Natural killer cell (primary cell): ENCODE data around the gene ARRB1. TPM values are rescaled to one million over a fixed set of nuclear protein-coding genes. Genes with fewer than 3 reads are reported as not detected.

ENCODE experiments used
- ATAC-seq, 3 donors: fragments of 150-1000 bp in 2 of 3; fragments of 200-7000 bp in 1 of 3; cut with Tn5 transposase; 1 replicate in 1 of 3; 2 replicates in 2 of 3; pipeline ENCODE4 v1.10.0; 2021; ENCODE audit warnings: mild to moderate bottlenecking in 2 of 3, moderate library complexity in 2 of 3
- DNase-seq, 2 donors: peaks; one replicate each; pipeline versions ENCODE4 v3.0.0 to v3.0.0-alpha.2; 2013 to 2021; ENCODE audit warnings: mixed read lengths in 1 of 2
- H3K27ac ChIP-seq: one replicate; pipeline ENCODE4 v1.5.1; 2013; ENCODE audit warnings: mild to moderate bottlenecking, low read length
- H3K27me3 ChIP-seq: one replicate; pipeline ENCODE4 v1.6.1; 2013; ENCODE audit warnings: low read length; ENCODE audit not compliant: control insufficient read depth, insufficient read depth
- H3K36me3 ChIP-seq: one replicate; pipeline ENCODE4 v1.6.1; 2013; ENCODE audit warnings: low read length; ENCODE audit not compliant: control insufficient read depth, insufficient read depth
- H3K4me1 ChIP-seq: one replicate; pipeline ENCODE4 v1.6.1; 2013; ENCODE audit warnings: low read length; ENCODE audit not compliant: control insufficient read depth, insufficient read depth
- H3K4me3 ChIP-seq: one replicate; pipeline ENCODE4 v1.5.1; 2013; ENCODE audit warnings: low read length
- H3K9me3 ChIP-seq: one replicate; pipeline ENCODE4 v1.6.1; 2013; ENCODE audit warnings: low read length; ENCODE audit not compliant: control insufficient read depth, insufficient read depth
- H3K27ac Mint-ChIP-seq, 2 donors: one replicate each; pipeline ENCODE4 v1.8.0; 2022; ENCODE audit warnings: mild to moderate bottlenecking in 2 of 2, mixed read lengths in 2 of 2, moderate library complexity in 1 of 2
- H3K27me3 Mint-ChIP-seq, 2 donors: one replicate each; pipeline ENCODE4 v1.8.0; 2022; ENCODE audit warnings: low read depth in 2 of 2, mixed read lengths in 2 of 2
- H3K36me3 Mint-ChIP-seq: one replicate; pipeline ENCODE4 v1.8.0; 2022; ENCODE audit warnings: mixed read lengths
- H3K4me1 Mint-ChIP-seq, 2 donors: one replicate each; pipeline ENCODE4 v1.8.0; 2022; ENCODE audit warnings: mixed read lengths in 2 of 2
- H3K4me3 Mint-ChIP-seq: one replicate; pipeline ENCODE4 v1.8.0; 2022; ENCODE audit warnings: mild to moderate bottlenecking, moderate library complexity, mixed read lengths
- H3K9me3 Mint-ChIP-seq, 2 donors: one replicate each; pipeline ENCODE4 v1.8.0; 2022; ENCODE audit warnings: mixed read lengths in 2 of 2
- WGBS: methylation state at CpG from one replicate; pipeline ENCODE4 v1.1.7; 2013; ENCODE audit warnings: missing lambda C conversion rate; ENCODE audit not compliant: insufficient coverage; 5-methylcytosine and 5-hydroxymethylcytosine counted together
- intact Hi-C: fragments of 100-400 bp; cut with micrococcal nuclease; formaldehyde crosslinking; loops from one replicate; pipeline ENCODE4 v1.14.2; 2022
- total RNA-seq, 4 donors: library from RNA; stranded (reverse); fragments of 120-200 nt in 1 of 4; gene quantifications; one replicate each; pipeline versions ENCODE4 v1.2.3 to v1.2.4, GENCODE V29; 2013 to 2022
- TF ChIP-seq, protein P1 (sequence below): fragments of 200-600 bp; IDR thresholded peaks from one replicate; pipeline ENCODE4 v1.8.0; 2022; ENCODE audit warnings: antibody characterized with exemption

Gene ARRB1
- total RNA-seq, 3 donors from 2014 or later (not counting 1 experiment from before 2014, with no cell fraction given): 128 to 200 (median 174) TPM

- H3K9me3 Mint-ChIP-seq: no peaks in the 10 kb centered on the region
- no peak overlapping the region for H3K4me3 ChIP-seq
- H3K4me3 Mint-ChIP-seq: peak overlapping the region; percentile 89
- 21% methylated on average over 24 of the region's 24 CpGs for WGBS
- H3K27me3 Mint-ChIP-seq: no peaks in the 10 kb centered on the region
- H3K27ac Mint-ChIP-seq: peak overlapping the region; percentile 92 to 95
- no peaks in the 10 kb centered on the region for H3K36me3 ChIP-seq
- peak; percentile 76 to 92 for DNase-seq
- intact Hi-C loops: loop anchor here (1.0 to 5.0 kb wide), 3 partner anchors 42 to 104 kb away; no protein-coding TSS in a partner anchor
- no peaks in the 10 kb centered on the region for H3K36me3 Mint-ChIP-seq
- peaks cover 19 to 28% of the 10 kb centered on the region in 2 donors for H3K4me1 Mint-ChIP-seq
- no peaks in the 10 kb centered on the region for H3K27me3 ChIP-seq
- peaks cover 42% of the 10 kb centered on the region for H3K4me1 ChIP-seq
- H3K27ac ChIP-seq: no peak overlapping the region
- TF ChIP-seq, protein P1, sequence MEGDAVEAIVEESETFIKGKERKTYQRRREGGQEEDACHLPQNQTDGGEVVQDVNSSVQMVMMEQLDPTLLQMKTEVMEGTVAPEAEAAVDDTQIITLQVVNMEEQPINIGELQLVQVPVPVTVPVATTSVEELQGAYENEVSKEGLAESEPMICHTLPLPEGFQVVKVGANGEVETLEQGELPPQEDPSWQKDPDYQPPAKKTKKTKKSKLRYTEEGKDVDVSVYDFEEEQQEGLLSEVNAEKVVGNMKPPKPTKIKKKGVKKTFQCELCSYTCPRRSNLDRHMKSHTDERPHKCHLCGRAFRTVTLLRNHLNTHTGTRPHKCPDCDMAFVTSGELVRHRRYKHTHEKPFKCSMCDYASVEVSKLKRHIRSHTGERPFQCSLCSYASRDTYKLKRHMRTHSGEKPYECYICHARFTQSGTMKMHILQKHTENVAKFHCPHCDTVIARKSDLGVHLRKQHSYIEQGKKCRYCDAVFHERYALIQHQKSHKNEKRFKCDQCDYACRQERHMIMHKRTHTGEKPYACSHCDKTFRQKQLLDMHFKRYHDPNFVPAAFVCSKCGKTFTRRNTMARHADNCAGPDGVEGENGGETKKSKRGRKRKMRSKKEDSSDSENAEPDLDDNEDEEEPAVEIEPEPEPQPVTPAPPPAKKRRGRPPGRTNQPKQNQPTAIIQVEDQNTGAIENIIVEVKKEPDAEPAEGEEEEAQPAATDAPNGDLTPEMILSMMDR: peak; percentile 99
- H3K9me3 ChIP-seq: no peaks in the 10 kb centered on the region
- ATAC-seq: peak; percentile 67 to 85 (median 75)
These were observed 33.1 kb upstream of the ARRB1 start for GRCh38 chr11:75384438-75385080.

- no peaks in the 10 kb centered on the region for H3K27me3 ChIP-seq
- no peak overlapping the region for H3K4me3 ChIP-seq
- Mint-ChIP-seq H3K9me3 (no peaks in the 10 kb centered on the region), H3K36me3 (no peaks in the 10 kb centered on the region), H3K27ac (peak overlapping the region; percentile 92 to 95), H3K4me3 (peak overlapping the region; percentile 64), H3K4me1 (peaks cover 19 to 28% of the 10 kb centered on the region in 2 donors), H3K27me3 (no peaks in the 10 kb centered on the region)
- H3K36me3 ChIP-seq: no peaks in the 10 kb centered on the region
- DNase-seq: peak; percentile 43 to 62
- intact Hi-C loops: loop anchor here (5.0 kb wide), 1 partner anchor 41 kb away; no protein-coding TSS in a partner anchor
- peak; percentile 85 to 94 (median 91) for ATAC-seq
- WGBS: 13% methylated on average over 3 of the region's 3 CpGs
- peaks cover 33% of the 10 kb centered on the region for H3K4me1 ChIP-seq
- peak overlapping the region; percentile 78 for H3K27ac ChIP-seq
- H3K9me3 ChIP-seq: no peaks in the 10 kb centered on the region
- TF ChIP-seq, protein P1: no peak
These were observed 31.8 kb upstream of the ARRB1 start for GRCh38 chr11:75383246-75383645.

- Mint-ChIP-seq H3K4me3 (no peak overlapping the region), H3K9me3 (no peaks in the 10 kb centered on the region), H3K36me3 (no peaks in the 10 kb centered on the region), H3K4me1 (peaks cover 19 to 28% of the 10 kb centered on the region in 2 donors), H3K27ac (peak overlapping the region; percentile 63 to 64), H3K27me3 (no peaks in the 10 kb centered on the region)
- Histone ChIP-seq H3K27me3 (no peaks in the 10 kb centered on the region), H3K4me3 (no peak overlapping the region), H3K27ac (no peak overlapping the region), H3K9me3 (no peaks in the 10 kb centered on the region), H3K4me1 (peaks cover 33% of the 10 kb centered on the region), H3K36me3 (no peaks in the 10 kb centered on the region)
- no peak for ATAC-seq
- intact Hi-C loops: loop anchor here (5.0 kb wide), 1 partner anchor 39 kb away; no protein-coding TSS in a partner anchor
- no peak for DNase-seq
- TF ChIP-seq, protein P1: no peak
- WGBS: 85% methylated on average over 6 of the region's 7 CpGs
These were observed 29.4 kb upstream of the ARRB1 start for GRCh38 chr11:75380716-75381420.
